Hematopoietic multipotent progenitor cell treated with erythropoietin and hydrocortisone succinate and interleukin-3 and kit ligand, for 4 days (in vitro differentiated cells): ENCODE data around the gene UXS1.

ENCODE experiments used
- DNase-seq: peaks from one replicate; pipeline ENCODE4 v3.0.0-alpha.2; 2015

UXS1 gene

GRCh38 chr2:106127776-106128268, 66.3 kb downstream of the UXS1 start:
- DNase-seq: no peak

GRCh38 chr2:106127282-106127771, 66.8 kb downstream of the UXS1 start:
- DNase-seq: no peak

DNA sequence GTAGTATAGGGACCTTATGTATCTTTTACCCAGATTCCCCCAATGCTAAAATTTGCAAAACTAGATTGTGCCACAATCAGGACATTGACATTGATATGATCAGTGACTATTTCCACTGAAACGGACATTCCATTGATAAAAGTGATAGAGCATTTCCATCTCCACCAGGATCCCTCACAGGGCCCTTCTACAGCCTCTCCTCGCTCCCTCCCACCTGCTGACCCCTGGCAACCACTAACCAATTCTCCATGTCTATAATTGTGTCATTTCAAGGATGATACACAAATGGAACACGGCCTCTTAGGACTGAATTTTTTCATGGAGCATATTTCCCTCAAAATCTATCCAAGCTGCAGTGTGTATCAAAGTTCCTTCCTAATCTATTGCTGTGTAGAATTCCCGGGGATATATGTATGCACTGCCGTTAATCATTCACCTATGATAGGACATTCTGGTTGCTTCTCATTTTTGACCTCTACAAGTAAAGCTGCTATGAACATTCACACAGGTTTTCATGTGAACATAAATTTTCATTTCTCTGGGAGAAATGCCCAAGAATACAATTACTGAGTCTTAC, 67.3 kb downstream of the UXS1 start:
- DNase-seq: no peak

GRCh38 chr2:106126295-106126694, 67.8 kb downstream of the UXS1 start:
- DNase-seq: no peak

- DNase-seq: no peak
These were observed 69.1 kb downstream of the UXS1 start for GRCh38 chr2:106124905-106125549.

GRCh38 chr2:106124106-106124756, 69.9 kb downstream of the UXS1 start:
- DNase-seq: no peak

GRCh38 chr2:106122157-106122556, 71.9 kb downstream of the UXS1 start:
- peak; percentile 38 for DNase-seq

GRCh38 chr2:106120432-106120831, 73.7 kb downstream of the UXS1 start:
- no peak for DNase-seq

DNA sequence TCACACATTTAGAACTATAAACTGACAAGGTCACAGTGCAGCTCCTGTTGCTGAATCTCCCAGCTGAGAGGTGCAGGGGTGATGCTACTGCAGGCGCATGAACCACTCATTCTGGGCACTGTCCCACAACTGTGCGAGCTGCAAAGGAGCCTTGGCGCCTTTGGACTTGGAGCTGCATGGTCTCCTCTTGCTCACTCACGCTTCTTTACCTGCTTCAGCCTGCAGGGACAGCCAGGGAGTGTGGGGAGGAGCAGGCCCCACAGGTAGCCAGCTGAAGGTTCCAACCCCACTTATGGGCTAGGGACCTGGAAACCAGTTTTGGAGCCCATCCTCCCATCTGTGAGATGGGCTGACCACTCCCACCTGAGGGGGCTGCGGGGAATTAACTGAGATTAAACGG, 75.0 kb downstream of the UXS1 start:
- no peak for DNase-seq

- DNase-seq: no peak
These were observed 76.0 kb downstream of the UXS1 start for GRCh38 chr2:106117882-106118684.

DNA sequence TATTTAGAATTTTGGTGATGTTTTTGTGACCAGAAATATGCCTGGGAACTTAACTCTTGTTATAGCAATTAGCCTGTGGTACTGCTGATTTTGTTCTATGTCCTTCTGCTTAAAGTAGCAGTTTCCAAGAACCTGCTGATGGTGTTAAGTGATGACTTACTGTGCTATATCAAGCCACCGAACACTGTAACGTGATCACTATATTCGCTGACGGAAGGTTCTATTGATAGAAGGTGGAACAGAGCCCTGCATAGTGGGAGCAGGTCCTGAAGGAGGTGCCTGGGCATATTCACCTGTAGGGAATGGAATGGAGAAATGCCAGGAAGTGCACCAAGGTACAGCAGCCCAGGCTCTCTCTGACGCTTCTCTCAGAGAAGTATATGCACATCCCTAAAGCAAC, 76.8 kb downstream of the UXS1 start:
- DNase-seq: no peak

GRCh38 chr2:106116248-106116647, 77.9 kb downstream of the UXS1 start:
- no peak for DNase-seq

GRCh38 chr2:106115665-106116064, 78.4 kb downstream of the UXS1 start:
- DNase-seq: no peak

DNA sequence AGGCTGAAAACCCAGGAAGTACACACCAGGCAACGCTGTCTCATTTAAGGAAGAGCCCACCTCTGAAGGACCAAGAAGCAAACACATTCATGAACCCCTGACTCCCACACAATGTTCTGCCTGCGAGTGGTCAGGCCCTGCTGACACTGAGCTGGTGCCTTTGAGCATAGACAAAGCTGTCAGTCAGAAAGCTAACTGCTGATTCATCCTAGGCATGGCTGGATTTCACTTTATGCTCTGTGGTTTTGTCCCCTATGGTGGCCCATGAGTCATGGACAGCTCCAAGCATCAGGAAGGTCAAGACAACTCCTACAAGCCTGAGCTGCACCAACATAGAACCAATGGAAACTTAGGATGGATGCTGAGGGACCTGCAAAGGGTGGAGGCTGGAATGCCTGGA, 78.9 kb downstream of the UXS1 start:
- DNase-seq: peak; percentile 72

DNA sequence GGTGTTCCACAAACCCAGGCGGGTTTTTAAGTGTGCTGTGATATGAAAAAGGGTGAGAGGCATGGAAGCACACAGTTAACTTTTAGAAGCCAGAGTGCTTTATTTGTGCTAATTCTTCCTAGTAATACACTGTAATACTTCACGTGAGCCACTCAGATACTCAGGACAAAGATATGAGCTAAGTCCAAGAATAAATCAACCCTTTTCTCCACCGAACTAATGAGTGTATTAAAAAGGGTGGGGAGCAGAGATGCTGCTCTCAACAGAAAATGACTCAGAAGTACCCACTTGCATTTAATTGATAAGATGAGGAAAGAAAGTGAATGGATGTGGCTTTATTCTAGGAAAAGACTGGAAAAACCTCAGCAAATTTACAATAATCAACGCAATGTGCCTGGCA, 79.9 kb downstream of the UXS1 start:
- no peak for DNase-seq

GRCh38 chr2:106113361-106113966, 80.6 kb downstream of the UXS1 start:
- DNase-seq: no peak

DNA sequence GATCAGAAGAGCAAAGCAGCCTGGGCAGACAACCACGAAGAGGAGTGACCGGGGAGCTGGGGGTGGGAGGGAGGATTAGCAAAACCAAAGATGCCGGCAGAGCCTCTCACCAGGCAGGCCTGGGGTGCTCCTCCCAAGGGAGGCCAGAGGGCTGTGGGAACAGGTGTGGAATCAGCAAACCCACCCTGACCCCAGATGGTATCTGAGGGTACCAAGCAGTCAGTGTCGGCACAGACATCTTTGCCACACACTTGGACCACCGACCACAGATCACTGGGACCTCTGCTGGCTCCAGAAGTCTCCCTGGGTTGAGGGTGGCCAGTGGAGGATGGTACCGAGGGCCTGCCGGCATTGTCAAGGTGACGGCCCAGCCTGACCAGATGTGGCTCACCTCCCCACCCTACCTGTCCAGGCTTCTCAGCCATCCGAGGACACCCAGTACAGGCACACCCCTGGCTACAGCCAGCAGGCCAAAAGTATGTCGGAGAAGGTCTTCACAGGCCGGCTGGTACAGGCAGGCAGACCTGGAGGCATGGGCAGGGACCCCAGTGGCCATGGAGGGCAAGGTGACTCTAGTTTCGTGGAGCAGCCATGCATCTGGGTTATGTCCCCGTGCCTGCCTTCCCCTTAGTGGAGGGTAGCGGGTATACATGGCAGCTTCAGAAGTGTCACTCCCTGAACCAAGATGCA, 82.1 kb downstream of the UXS1 start:
- no peak for DNase-seq

DNA sequence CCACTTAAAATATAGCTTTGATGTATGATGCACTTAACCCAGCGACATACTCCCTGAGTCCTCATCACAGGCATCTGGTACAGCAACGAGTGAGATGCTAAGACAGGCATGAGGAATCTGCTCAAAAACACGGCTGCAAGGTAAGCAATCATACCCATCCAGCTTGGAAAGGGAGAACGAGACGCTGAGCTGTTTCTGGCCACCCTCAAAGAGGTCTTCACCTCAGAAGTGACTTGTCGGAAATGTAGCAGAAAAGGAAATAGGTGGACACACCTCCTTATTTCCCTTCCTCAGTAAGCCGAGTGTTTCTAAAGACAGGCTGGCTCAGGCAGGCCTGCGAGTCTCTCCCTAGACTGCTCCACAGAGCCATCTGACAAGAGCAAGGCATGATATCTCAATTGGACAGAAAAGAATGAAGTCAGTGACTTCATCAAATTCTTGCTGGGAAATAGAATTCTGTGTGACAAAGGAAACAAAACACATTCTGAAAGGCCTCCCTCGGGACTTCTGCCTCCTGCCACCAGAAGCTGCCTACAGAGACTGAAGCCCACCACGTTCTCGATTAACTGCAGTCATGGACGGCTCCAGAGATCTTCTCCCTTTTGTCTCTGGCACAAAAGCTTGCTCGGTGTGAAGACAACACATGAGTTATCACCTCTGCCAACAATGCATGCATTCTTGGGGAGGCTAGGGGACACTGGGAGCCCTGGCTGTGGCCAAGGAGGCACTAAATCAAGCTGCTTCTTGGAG, 84.3 kb downstream of the UXS1 start:
- DNase-seq: no peak

DNA sequence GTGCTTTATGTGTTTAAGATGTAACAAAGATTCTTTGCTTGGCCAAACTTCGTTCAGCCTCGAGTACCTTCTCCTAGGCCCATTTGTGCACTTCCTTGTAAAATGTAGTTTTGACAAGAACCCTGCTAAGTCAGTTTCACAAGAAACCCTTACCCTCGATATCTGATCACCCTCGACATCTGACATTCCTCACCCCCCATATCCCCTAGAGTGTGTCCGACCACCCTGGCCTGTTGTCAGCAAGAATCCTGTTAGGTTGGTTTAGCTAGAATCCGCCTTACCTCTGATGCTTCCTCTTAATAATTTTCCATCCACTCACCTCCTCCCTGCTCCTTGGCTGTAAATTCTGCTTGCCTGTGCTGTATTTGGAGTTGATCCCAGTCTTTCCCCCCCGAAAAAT, 85.3 kb downstream of the UXS1 start:
- DNase-seq: no peak

GRCh38 chr2:106108351-106108750, 85.8 kb downstream of the UXS1 start:
- DNase-seq: peak; percentile 37

DNA sequence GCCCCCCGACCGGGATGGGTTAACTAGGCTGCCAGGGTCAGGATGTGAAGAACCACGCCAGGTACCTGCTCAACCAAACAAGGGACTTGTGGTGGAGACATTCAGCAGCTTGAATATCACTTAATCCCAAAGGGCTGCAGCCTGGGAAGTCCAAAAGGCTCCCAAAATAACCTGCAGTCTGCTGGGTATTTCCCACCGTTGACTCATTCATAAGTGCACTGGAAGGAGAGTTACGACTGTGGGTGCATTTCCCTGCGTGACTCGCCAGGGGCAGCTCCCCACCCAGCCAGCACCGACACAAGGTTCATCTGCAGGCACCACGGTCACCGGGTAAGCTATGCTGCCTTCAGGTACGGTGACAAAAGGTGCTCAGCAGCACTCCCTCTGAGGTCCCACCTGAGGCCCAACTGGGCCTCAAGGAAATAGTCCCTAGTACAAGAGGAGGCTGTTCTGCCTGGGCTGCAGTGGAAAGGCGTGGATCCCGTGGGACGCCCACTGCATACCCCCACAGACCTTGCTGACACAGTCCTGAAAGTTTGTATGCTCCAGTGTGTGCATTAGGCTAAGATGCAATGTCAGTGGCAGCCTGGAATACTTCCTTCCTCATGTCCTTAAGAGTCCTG, 86.5 kb downstream of the UXS1 start:
- DNase-seq: no peak
